Putamen (tissue), 1 donor: ENCODE results near the gene SIRT5.

Experiments
- DNase-seq: peaks from one replicate; pipeline ENCODE4 v3.0.0-alpha.2; 2016; ENCODE audit warnings: low spot score

SIRT5 gene

GRCh38 chr6:13635948-13636658 is 61.7 kb downstream of the SIRT5 start:
- no peak for DNase-seq

DNA sequence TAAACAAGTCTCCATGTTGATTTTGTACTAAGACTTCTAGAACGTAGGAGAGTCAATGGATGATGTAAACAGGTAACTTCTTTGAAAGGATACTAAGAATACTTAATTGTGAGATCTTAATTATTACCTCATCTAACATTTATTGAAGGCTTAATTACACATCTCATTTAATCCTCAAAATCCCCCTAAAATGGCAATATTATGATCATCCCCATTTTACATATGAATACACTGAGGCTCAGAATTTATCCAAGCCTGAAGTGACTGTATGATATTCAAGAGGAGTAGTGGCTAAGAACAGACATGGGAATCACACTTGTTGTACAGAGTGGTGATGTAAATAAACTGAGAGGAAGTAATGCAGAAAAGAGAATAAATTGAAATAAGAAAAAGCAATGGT is 63.6 kb downstream of the SIRT5 start:
- DNase-seq = no peak

DNA sequence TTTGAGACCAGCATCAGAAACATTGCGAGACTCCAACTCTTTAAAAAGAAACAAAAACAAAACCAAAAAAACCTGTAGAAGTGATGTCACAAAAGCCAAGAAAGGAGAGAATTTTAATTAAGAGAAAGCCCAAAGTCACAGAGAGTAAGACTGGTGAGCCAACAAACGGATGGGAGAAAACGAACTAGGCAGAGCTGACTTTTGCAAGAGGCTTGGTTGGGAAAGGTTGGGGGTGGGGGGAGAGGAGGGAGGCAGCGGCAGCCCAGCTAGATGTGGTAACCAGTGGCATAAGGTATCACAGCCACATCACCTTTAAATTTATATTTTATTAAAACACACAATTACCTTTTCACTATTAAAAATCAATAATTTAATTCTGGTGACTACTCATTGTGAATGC is 64.2 kb downstream of the SIRT5 start:
- no peak for DNase-seq

DNA sequence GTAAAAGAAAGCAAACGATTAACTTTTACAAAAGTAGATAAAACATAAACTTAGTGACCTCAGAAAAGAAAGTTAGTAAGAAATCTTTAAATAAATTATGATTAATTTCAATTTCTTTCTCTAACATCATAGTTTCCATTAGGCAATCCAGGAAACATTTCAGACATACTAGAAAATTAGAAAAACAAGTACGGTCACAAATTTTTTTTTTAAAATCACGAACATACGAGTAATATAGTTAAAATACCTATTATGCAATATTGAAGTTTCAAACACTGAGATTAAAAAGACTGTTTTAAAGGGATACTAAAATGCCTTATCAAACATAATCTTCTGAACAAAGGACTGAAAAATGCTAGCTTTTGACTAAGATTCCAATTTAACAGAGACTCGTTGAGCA is 66.9 kb downstream of the SIRT5 start:
- DNase-seq = no peak

DNA sequence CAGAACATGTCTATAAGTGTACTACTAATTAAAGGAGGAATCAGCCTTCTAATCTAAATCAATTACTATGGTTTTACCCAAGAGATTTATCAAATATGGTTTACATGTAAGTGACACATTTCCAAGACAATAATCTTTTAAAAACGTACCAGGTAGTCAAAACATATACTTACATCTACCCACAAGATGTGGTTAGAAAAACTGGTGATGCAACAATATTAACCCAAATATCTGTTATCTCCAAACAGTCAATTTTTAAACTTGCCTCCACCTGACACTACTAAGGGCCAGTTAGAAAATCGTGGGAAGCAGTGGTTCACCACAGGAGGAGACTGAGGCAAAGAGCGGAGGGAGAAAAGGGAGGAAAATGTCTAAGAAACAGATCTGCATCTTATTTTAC is 68.7 kb downstream of the SIRT5 start:
- no peak for DNase-seq

DNA sequence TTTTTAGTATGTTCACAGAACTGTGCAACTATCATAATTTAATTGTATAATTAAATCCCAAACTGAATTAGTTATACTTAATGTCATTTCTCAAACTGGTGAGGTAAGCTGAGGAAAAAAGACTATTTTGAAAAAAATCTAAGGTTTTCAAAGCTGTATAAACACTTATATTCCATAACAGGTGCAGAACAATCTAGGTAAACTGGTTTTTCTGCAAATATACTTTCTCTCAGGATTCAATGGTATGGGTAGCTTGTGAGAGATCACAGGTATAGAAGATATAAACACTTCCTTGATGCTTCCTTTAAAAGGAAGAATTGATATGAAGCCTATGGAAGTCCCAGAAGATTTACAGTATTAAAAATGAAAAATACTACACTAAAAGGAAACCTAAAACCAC is 74.4 kb downstream of the SIRT5 start:
- DNase-seq = no peak

DNA sequence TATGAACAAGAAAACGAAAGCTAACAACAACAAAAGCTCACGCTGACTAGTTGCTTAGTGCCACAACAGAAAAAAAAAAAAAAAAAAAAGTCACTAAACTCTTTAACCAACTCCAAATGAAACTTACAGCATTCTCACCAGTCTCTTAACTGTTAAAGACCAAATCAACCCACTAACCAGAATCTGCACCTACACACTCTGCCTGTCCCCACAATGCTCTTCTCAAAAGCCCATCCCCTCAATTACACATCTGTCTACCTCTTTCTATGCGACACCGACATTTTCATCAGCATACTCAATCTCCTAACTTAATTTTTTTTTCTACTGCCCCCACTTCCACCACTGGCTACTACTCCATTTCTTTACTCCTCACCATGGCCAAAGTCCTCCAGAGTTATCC is 75.0 kb downstream of the SIRT5 start:
- DNase-seq = no peak

DNA sequence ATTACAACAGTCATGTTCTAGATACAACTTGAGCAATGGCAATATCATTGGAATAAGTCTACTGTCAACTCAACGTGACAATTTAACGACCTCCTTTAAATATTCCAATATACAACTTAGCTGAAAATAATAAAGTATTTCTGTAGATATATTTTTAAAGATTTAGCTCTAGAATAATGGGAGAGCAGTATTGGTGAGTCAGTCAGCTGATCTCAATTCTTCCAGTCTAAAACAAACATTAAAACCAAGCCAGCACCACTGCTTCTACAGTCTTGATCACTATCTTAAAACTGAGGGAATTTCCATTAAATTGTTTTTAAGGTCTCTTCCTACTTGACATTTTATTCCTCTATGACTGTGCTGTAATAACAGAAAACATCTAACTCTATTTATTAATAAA is 78.9 kb downstream of the SIRT5 start:
- DNase-seq = no peak

DNA sequence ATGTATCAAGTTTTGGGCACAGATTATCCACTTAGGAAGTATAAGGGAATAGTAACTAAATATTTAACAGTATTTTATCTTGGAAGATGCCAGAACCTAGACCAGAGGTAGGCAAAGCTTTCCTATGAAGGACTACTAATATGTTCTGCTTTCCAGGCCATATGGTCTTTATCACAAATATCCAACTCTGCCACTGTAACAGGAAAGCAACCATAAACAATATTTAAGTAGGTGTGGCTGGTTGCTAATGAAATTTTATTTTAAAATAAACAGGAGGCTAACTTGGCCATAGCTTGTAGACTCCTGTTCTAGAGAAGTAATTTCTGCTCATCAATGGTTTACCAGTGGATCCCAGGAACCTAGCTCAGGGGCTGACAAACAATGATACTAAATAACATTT is 80.1 kb downstream of the SIRT5 start:
- DNase-seq = no peak

DNA sequence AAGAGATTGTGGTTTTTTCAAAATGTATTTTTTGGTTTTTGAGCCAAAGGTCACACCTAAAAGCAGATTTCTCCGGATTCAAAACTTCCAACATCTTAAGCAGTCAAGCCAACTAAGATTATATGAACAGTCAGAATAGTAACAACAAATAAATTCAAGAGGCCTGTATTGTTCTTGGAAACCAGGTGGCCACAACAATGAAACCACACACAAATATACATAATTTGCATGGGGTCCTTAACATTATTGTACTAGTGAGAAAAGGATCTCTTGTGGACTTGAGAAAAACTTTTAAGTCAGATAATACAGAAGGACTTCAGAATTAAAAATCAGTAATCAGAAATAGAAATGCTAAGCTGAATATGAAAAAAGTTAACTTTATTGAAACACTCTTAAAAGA is 81.3 kb downstream of the SIRT5 start:
- no peak for DNase-seq

GRCh38 chr6:13660273-13660672 is 85.9 kb downstream of the SIRT5 start:
- DNase-seq = no peak

DNA sequence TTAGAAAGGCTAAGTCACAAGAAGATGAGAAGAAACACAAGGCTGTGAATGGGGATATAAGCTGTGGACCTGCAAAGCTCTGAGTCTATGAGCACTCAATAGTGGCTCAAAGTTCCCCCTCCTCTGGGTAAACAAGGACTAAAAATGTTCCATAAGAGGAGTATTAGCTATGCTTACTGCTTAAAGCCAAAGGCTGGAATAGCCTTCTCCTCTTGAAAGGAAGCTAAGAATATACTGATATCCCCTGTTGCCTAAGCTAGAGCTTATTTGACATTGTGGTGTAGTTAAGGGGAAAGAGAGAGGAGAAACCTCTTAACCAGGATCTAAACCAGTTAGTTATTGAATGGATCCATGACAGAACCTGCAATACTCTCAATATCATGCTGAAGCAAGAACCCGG is 86.5 kb downstream of the SIRT5 start:
- DNase-seq = no peak

- no peak for DNase-seq
These were observed 87.2 kb downstream of the SIRT5 start for GRCh38 chr6:13661647-13662046.

GRCh38 chr6:13662651-13663334 is 88.4 kb downstream of the SIRT5 start:
- DNase-seq = no peak

GRCh38 chr6:13663986-13664385 is 89.6 kb downstream of the SIRT5 start:
- DNase-seq = no peak
